Stimulated activated CD8-positive, alpha-beta memory T cell treated with anti-CD3 and anti-CD28 coated beads, Interleukin-12 subunit alpha, Interleukin-12 subunit beta, amount 100 ng/mL, for 1 hour (primary cell): ENCODE measurements around the gene SPATA31E1.
"Not testable (repeated sequence)": the region's sequence is repeated elsewhere in the genome, so short reads cannot be mapped to it uniquely, and the experiment has no call there.

Source experiments
- DNase-seq: peaks from one replicate; pipeline ENCODE4 v3.0.0-alpha.2; 2020; ENCODE audit warnings: low read depth

SPATA31E1 gene

DNA sequence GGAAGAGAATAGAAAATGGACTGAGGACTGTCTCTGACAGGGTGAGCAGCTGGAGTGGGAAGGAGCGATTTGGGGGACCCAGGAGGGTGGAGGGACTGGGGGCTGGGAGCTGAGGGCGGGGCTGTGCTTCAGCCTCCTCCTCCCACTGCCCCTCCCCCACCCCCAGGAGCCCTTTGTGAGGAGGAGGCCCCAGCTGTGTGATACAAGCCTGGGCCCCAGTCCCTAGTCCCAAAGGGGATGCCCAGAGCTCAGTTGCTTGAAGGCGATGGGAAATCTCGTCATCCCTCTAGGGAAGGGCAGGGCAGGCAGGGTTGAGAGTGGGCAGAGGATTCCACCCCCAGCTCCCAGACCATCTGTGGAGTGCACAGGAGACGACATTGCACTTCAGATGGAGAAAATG is at the start of gene SPATA31E1:
Gene SPATA31E1 (plus strand): TSS at position 251 of the 400 bp plus-strand sequence. CDS start 15 bp downstream, at position 266.
- no peak for DNase-seq

DNA sequence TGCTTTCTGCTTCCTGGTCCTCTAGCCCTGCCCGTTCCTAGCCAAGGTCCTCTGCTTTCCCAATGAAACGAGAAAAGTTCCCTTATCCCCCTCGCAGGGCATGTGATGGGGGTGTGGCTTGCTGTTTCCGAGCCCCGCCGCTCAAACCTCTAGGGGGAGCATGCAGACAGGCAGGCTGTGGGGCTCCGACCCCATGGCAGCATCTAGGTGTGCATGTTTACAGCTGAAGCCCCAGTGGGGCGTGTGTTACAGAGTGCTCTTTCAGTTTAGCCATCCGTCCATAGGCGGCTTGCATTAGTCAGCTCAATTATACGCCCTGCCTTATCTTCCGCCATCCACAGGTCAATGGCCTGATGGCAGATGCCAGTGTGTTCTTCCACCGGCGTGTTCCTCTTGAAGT is 48.3 kb upstream of the SPATA31E1 start:
- DNase-seq = no peak

DNA sequence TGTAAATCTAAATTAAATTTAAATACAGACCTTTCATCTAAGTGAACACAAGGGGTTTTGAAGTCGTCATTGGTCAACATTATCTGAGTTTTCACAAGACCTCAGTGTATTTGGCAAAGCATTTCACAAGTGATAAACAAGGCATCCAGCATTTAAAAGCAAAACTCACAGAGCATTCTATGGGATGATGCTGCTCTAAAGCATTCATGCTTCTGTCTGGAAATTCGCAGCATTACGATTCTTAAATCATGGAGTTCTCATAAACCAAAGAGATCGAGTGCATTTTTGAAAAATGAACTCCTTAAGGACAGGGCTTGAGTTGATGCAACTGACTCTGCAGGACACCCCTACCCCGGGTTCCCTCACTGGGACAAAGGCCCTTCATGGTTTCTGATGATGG is 46.1 kb upstream of the SPATA31E1 start:
- DNase-seq = no peak

DNA sequence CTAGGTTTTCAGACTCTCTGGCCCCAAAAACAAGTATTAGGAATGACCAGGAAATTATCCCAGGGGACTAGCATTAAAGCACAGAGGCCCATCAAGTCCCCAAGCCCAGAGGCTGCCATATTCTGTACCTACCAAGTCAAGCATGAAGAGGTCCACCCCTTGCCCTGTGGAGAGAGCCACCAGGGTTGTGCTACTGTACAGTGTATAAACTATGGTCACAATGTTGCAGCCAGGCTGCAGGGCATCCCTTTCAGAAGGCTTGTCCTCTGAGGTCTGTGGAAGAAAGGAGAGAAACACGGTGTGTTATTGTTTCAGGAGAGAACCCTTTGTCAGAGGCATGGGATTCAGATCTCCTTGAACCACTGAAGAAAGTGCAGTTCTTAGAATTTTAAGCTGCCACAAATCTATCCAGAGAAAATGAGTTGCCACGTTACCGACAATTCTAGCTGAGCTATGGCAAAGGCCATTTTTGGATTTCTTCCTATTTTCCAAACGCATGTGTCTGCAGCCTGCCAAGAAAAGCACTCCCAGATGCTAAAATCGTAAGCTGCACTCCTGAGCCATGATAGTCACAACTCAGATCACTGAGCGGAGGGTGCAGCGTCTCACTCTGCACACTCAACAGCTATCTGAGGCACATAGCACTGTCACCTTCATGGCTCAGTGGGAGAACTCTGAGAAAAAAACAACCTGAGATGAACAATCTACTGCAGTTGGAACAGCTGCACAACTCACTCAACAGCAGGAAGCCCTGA is 45.5 kb upstream of the SPATA31E1 start:
- no peak for DNase-seq

DNA sequence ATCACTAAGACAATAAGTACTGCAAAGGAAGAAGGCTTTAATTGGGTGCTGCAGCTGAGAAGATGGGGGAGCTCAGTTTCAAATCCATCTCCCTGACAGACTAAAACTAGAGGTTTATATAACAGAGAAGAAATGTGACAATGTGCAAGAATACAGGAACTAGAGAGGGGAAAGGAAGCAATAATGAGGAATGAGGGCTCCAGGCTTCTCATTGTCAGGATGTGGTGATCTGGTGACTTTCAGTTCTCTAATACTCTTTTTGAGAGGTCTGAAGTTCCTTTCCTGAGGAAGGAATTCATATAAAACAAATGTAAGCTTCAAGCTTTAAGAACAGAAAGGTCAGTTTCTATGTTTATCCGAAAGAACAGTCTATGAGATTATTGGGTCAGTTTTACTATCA is 42.5 kb upstream of the SPATA31E1 start:
- no peak for DNase-seq

DNA sequence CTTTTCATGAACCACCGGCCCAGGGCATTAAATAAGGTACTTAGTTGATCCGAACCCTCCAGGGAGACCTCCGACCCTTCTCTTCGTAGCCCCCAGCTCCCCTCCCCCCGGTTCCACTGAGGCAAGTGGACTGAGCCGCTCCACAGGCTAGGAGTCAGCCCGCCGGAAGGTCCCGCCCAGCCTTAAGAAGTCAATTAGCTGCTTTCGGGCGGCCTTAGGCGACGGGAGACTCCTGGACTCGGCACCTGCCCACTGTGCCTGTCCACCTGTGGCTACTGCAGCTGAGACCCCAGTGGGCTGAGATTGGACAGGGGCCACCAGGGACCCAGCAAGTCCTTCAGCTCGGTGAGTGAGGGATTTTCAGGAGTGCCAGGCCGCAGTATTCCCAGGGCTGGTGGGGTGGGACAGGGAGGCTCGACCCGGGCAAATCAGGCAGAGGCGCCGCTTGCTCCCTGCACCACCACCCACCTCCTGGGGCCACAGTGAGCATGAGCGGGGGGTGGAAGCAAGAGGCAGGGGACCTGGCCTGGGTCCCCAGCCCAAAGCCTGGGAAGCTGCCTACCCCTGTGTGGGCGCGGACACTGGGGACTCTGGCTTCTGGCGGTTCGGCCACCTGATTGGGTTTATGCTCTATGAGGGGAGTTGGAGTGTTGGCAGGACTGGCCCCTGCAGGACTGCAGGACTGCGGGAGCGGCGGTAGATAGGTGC is 39.6 kb upstream of the SPATA31E1 start:
- DNase-seq = no peak

DNA sequence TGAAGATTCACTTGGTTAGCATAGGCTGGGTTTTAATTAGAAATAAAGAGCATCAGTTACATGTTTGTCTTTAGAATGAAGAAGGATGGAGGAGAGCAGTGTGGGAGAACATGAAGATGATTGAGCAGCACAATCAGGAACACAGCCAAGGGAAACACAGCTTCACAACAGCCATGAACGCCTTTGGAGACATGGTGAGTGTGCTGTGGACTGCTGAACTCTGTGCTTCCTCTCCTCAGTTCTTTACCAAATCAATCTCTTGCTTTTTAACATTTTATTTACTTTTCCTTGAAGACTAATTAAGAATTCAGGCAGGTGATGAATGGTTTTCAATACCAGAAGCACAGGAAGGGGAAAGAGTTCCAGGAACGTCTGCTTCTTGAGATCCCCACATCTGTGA is 38.2 kb upstream of the SPATA31E1 start:
- no peak for DNase-seq

DNA sequence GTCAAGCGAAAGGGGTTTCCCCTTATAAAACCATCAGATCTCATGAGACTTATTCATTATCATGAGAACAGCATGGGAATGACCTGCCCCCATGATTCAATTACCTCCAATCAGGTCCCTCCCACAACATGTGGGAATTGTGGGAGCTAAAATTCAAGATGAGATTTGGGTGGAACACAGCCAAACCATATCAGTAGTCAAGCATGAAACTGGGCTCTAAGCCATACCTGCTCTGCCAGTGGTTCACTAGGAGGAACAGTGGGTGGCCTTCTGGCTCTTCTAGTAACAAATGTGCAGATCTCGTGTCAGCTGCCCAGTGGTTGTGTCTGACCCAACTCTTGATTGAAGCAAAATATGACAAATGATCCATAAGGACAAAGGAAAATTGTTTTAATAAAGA is 34.9 kb upstream of the SPATA31E1 start:
- not testable (repeated sequence) for DNase-seq

DNA sequence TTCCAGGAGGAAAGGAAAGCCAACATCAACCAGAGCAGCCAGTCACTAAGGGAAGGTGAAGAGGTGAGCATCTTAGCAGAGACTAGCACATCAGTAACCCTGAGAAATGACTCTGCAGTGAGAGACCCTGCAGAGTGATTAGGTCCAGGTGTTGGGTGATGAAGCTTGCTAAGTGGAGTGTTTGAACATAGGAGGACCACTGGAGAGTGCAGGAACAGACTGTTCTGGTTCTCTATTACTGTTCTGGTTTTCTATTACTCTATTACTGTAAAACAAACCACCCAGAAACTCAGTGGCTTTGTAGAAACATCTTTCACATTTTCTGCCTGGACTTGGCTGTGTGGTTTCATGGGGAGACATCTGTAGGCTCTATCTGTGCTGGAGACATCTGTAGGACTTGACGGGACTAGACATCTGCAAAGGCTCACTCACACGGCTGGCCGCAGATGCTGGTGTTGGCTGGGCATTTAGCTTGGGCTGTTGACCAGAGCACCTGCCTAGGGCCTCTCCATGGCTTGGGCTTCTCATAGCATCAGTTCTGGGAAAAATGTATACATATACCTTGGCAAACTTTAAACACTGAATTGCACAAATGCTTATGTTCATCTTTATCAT is 33.4 kb upstream of the SPATA31E1 start:
- DNase-seq = no peak

DNA sequence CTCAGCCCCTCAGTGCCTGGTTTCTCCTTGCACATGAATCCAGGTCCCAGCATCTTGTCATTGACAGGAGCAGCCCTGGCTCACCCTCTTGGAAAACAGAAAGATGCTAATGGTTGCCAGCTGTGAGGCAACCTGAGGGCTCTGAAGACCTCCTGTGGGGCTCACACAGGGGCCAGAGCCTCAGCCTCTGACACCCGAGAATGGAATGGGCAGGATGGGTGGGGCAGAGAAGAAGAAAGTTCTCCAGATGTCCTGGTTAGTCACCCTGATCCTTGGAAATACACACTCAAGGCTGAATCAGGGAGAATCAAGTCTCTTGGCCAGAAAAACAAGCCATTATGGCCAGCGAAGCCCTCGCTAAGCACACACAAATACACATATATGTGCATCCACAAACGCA is 32.3 kb upstream of the SPATA31E1 start:
- no peak for DNase-seq

DNA sequence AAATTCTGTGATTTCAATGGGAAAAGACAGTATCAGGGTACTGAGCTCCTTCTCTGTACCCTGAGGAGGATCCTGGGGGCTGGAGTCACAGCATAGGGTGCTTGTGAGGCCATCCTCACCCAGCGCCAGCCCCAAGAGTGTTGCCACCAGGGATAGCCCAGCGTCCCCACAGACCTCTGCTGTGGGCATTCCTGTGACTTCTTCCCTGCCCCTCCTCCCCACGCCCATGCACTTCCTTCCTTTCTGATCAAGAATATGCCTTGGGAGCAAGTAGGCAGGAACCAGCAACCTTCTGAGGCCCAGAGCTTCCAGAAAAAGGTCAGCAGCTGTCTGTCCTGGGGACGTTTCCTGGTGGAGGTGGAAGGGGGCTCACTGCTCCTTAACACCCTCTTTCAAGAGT is 31.5 kb upstream of the SPATA31E1 start:
- not testable (repeated sequence) for DNase-seq

DNA sequence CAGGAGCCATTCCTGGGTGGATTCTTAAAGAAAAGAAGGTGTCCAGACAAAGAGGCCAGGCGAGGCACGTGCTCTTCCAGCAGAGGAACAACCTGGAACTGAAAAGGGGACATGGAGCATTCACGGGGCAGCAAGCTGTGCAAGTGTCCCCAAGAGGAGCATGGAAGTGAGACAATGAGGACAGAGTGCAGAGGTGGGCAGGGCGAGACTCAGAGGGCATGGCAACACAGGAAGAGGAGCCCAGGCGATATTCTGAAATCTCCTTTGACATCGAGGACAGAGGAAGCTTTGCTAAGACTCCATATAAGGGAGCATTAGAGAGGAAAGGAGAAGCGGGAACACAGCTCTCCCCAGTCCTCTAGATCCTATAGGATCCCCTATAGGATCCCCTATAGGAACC is 29.4 kb upstream of the SPATA31E1 start:
- DNase-seq = no peak

DNA sequence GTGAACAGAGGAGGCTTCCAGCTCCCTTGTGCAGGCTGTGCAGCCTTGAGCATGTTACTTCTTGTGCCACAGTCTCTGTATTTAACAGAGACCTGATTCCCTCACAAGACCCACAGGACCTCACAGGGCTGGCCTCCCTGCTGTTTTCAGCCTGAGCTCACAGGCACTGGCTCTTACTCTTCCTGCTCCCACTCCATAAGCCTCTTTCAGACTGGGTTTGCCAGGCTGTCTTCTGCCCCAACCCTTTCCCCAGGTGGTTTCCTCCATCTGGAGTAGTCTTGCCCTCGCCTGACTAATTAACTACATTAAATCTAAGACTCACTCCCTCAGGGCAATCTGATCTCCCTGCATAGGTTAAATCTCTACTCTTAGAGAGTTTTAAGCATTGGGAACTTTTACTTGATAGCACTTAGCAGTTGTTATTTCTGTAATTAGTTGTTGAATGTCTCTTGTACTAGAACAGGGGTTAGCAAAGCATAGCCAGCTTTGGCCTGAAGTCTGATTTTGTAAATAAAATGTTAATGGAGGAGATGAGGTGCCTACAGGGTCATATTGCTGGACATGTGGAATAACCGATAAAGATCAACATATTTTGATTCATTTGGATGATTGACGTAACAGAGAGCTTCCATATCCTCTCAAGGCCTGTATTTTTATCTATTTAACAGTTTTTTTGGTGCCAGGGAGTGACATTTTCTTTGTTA is 28.6 kb upstream of the SPATA31E1 start:
- no peak for DNase-seq

DNA sequence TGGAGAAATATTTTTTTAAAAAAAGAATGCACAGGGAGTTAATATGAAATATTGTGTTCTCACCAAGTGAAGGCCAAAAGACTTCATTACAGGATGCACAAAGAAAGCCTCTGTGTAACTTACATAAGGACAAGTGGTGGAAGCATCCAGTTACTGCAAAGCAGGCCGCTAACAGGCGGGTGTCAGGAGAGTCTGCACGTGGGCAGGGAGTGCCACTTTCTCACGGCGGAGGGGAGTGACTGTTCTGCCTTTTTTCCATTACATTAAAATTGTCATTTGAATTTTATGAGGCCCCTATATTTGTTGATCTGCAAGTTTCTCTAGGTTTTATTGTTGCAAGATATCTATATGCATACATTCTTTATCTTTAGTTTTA is 28.1 kb upstream of the SPATA31E1 start:
- no peak for DNase-seq

DNA sequence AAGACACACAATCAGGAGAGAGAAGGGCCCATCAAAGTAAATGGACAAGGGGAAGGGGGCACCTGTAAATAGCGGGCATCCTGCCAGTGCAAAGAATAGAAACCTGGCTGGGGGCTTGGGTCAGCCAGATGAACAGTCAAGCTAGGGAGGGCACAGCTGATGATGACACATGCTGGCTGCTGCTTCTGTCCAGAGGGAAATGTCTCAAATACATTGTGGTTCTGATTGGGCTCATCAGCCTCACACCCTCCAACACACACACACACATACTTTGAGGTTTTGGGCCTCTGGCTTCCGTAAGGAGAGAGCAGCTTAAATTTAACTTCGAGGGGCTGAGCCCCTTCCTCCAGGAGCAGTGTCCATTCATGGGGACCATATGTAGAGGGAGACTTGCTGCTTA is 27.6 kb upstream of the SPATA31E1 start:
- DNase-seq = no peak

DNA sequence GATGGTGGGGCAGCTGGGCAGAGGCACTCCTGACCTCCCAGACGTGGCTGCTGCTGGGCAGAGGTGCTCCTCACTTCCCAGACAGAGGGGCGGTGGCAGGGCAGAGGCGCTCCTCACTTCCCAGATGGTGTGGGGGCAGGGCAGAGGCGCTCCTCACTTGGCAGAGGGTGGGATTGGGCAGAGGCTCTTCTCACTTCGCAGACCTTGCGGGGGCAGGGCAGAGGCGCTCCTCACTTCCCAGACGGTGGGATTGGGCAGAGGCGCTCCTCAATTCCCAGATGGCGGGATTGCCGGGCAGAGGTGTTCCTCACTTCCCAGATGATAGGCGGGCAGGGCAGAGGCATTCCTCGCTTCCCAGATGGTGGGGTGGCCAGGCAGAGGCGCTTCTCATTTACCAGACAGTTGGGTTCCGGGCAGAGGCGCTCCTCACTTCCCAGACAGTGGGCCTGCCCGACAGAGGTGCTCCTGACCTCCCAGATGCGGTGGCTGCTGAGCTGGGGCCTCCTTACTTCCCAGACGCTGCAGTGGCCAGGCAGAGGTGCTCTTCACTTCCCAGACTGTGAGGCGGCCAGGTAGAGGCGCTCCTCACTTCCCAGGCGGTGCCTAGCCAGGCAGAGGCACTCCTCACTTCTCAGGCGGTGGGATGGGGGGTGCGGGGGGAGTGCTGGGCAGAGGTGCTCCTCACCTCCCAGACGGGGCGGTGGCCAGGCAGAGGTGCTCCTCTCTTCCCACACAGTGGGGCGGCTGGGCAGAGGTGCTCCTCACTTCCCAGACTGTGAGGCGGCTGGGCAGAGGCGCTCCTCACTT is 25.3 kb upstream of the SPATA31E1 start:
- no peak for DNase-seq

DNA sequence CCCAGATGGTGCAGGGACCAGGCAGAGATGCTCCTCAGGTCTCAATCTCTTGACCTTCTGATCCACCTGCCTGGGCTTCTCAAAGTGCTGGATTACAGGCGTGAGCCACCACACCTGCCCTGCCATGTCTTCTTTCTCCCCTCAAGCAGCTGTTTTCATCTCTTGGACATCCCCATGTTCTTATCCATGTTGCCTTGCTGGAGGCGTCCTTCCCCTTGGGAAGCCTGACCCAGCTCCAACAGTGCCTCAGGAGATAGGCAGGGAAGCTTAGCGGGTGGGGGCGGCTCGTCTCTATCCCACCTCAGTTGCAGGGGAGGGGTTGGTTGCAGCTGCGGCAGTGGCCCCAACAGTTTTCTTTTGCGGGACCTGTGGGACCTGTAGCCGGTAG is 24.7 kb upstream of the SPATA31E1 start:
- no peak for DNase-seq

DNA sequence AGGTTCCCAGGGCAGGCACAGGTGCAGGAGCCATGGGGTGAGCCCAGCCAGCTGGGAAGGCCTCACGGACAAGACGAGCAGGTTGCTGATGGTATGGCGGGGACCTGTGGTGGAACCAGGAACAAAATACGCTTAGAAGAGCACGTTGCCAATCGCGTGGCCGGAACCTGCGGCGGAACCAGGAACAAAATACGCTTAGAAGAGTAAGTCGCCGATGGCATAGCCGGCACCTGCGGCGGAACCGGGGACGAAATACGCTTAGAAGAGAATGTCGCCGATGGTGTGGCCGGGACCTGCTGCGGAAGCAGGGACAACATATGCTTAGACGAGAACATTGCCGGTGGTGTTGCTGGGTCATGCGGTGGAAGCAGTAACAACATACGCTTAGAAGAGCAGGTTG is 23.5 kb upstream of the SPATA31E1 start:
- no peak for DNase-seq

DNA sequence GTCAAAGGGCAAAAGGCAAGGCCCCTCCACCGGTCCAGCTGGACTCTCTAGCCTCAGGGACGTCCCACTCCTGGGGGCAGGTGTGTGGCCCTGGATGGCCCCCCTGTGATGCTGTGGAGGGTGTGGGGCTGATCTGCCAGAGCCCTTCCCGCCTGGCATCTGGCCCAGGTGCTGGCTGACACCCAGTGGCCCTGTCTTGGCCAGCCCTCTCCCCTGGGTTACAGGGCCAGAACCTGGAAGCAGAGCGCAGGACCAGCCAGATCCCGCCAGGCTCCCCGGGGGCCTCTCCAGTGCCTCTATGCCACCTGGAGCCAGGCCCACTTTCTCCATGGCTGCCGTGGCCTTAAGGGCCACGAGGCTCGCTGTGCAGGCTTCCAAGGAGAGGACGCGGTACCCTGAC is 22.9 kb upstream of the SPATA31E1 start:
- no peak for DNase-seq

DNA sequence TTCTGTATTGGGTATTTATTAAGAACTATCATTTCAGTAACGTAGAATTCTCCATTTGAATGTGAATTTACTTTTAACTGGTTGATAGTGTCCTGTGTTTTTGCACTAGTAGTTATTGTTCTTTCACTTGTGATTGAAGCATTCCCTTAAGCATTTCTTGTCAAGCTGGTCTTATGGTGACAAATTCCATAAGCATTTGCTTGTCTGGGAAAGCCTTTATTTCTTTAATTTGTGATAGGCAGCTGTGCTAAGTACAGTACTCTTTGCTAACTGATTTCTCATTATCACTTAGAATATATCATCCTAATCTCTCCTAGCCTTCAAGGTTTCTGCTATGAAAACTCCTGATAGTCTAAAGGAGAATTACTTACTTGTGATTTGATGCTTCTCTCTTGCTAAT is 21.3 kb upstream of the SPATA31E1 start:
- no peak for DNase-seq

DNA sequence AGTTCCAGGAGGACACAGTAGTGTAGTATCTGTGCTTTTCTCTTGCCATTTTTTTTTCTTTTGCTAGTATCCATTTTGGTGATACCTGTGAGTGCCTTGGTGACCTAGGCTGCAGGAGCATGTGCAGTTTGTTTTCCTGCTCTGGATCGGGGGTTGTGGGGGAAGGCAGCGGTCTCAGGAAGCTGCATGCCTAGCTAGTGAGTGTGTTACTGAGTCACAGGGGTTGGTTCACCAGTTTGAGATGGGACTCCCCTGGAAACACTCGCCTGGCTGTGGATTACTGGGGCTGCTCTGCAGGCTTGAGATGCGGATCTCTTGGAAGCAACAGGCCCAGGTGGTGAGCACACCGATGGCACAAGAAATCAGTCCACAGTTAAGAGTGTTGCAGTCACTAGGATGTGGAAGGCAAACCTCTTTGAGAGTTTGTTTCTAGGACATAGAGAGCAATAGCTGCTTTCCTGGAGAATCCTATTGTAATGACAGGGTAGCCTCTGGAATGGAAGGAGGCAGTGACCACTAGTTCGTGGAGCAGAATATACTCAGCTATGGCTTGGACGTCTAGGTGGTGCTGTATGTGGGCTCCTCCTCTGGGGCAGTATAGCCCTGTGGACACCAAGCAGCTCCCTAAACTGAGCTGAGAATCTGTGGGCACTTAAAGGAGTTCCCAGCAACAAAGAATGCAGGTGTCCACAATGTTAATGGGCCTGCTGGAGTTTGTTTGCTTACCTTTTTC is 20.0 kb upstream of the SPATA31E1 start:
- no peak for DNase-seq
